C4-2B (cell line): Measurements from ENCODE around the gene IRF2BP2.

Source experiments
- H3K27ac ChIP-seq: fragments of 450-650 bp; 2 replicates; pipeline ENCODE4 v1.5.1; 2017
- ZFX ChIP-seq: fragments of 450-650 bp; IDR thresholded peaks from 2 replicates; pipeline ENCODE4 v1.6.1; 2017
- TF ChIP-seq, protein P1 (sequence below): fragments of 450-650 bp; conservative IDR thresholded peaks from 2 replicates; pipeline ENCODE4 v1.5.1; 2017; ENCODE audit warnings: mild to moderate bottlenecking

The IRF2BP2 gene

DNA sequence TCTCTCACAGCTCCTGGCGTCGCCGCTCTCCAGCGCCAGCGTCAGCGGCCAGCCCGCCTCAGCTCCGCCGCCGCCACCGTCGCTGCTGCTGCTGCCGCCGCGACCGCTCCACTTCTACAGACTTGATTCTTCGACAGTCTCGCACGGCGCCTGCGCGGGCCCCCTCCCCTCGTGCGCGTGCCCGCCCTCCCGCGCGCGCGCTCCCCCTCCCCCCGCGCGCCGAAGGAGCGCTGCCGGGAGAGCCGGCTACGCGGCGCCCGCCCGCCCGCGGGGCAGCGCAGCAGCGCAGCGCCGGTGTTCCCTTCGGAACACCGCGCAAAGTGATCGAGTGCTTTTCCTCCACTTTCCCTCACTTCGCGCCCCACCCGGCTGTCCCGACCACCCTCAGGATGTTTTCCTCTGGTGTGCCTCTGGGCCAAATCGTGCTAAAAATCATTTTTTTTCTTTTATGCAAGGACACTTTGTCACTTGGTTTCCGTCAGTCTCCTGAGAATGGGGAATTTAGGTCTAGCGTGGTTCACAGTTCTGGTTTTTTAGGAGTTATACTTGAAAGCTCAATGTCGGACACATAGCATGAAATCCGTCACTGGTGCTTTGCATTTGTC, at the start of gene IRF2BP2:
TSS of gene IRF2BP2 (minus strand) at position 118 of the 605 bp plus-strand sequence. CDS start 684 bp downstream, outside the sequence.
- H3K27ac ChIP-seq = peak within 1 kb of the TSS; percentile 98
- TF ChIP-seq, protein P1, sequence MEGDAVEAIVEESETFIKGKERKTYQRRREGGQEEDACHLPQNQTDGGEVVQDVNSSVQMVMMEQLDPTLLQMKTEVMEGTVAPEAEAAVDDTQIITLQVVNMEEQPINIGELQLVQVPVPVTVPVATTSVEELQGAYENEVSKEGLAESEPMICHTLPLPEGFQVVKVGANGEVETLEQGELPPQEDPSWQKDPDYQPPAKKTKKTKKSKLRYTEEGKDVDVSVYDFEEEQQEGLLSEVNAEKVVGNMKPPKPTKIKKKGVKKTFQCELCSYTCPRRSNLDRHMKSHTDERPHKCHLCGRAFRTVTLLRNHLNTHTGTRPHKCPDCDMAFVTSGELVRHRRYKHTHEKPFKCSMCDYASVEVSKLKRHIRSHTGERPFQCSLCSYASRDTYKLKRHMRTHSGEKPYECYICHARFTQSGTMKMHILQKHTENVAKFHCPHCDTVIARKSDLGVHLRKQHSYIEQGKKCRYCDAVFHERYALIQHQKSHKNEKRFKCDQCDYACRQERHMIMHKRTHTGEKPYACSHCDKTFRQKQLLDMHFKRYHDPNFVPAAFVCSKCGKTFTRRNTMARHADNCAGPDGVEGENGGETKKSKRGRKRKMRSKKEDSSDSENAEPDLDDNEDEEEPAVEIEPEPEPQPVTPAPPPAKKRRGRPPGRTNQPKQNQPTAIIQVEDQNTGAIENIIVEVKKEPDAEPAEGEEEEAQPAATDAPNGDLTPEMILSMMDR = no peak
- no peak for TF ChIP-seq ZFX

DNA sequence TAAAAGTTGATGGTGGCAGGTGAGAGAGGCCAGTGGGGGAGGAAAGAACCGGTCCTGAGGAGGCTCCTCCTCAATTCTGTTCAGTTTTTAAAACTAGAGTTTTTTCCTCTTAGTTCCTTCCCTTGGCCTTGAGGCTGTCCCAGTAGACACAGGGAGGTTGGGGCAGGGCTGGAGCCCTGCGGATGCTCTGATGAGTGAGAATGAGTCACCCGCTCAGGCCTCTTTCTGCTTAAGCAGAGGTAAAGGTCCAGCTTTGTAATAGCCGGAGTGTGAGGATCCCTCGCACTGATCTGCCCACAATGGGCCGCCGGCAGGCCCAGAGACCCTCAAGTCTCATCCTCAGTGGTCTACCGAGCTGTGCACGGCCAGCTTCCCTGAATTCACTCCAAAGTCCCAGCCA, 49.6 kb upstream of the IRF2BP2 start:
- no peak for TF ChIP-seq ZFX
- TF ChIP-seq, protein P1 = no peak
- H3K27ac ChIP-seq = no peak overlapping the region

DNA sequence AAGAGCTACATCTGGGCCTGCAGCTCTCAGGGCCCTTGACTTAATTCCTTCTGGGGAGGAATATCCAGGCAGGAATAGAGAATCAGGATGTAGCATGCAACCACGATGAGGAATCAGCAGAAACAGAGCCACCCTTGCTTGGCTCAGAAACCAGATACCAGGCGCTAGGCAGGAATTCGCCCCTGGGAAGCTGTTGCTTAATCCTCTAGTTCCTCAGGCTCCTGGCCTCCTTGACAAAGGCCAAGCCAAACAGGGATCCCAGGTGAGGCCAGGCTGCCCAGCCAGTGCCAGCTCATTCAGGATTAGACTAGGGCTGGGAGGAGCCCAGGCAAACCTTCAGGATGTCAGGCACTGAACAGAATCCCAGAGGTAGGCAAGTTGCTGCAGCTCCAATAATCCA, 48.2 kb upstream of the IRF2BP2 start:
- TF ChIP-seq, protein P1 = no peak
- TF ChIP-seq ZFX = no peak
- no peak overlapping the region for H3K27ac ChIP-seq

DNA sequence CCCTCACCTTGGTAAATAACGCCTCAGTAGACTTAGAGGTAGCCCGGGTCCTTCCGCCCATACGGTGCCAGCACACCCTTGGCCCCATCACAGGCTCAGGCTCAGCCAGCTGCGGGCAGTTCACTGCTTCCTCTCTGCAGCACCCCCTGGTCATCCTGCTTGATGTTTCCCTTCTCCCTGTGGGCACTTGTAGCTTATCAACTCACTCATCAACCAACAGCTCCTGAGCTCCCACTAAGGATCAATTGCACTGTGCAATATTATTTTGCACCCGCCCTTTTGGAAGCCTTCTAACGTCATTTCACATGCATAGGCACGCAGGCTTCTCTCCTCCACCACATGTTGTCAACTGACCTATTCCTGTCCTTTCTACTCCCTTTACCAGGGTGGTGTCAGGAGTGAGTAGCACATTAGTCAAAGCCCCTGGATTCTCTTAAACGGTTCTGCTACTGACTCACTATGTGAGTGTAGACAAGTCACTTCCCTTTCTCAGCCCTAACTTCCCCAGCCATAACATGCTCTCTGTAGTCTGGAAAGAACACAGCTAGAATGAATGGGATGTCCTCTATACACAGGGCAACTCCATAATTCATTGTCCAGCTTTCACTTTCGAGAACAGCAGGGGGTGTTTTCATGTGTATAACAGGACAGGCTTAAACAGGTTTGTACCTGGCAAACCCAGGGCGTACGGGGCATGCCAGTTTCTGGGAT, 47.1 kb upstream of the IRF2BP2 start:
- TF ChIP-seq, protein P1 = no peak
- TF ChIP-seq ZFX = no peak
- H3K27ac ChIP-seq = no peak overlapping the region

DNA sequence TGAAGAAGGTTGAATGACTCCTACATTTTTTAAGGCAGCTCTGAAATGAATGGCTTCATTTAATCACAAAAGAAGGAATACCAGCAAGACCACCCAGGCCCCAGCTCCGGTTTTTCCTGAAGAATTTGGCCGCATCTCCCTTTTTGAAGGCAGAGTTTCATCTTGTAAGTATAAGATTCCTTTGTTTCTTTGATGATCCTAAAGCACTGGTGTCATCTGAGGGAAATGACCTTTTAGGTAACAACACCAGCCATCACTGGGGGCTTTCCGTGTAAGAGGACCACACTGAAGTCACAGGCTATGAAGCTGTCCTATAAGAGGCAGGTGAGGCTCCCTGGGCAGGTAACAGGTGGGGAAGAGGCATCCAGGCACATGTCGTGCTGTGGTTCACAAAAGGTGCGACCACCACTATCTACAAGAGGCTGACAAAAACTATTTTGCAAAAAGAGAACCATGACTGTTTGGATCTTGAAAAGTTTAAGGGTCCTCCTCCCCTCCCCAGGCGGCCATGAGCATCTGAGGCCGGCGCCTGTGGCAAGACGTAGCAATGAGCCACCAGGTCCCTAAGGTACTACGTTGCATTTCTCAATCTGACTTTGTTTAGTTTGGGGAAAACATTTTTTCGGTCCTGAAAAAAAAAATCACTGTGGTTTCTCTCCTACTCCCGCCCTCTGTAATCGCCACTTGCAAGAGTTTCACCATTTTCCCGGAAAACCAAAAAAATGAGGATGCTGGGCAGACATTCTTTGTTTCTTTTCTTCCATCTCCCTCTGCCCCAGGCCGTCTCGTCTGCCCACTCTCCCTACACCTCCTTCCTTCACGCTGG, 46.3 kb upstream of the IRF2BP2 start:
- TF ChIP-seq, protein P1 = no peak
- no peak for TF ChIP-seq ZFX
- H3K27ac ChIP-seq = no peak overlapping the region

DNA sequence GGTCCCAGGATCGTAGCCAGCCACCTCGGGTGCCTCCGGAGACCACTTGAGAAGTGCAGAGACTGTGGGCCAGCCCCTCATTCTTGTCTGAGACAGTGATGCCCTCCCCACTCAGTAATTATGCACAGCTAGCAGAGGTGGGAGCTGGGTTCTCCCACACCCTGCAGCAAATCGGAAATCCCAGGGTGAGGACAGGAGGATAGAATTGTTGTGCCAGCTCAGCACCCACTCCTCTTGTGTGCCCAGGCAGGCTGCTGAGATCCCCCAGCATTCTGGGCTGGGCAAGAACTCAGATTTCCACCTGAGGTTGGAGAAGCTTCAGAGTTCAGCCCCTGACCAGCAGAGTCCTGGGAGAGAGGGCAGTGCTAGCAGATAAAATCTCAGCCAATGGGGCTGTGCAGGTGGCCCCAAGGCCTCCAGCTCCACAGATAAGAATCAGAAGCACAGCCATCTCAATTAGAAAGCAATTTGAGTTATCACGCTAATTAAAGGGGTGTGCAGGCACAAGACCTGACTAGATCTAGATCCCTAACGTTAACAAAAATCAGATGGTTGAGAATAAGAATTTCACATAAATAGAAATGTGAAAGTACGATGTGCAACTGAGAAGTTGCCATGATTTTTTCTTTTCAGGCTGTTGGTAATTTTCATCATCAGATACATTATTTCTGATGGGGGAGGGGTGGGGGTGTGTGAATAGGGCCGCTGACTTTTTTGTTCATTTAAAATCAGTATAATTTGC, 45.5 kb upstream of the IRF2BP2 start:
- H3K27ac ChIP-seq = no peak overlapping the region
- TF ChIP-seq, protein P1 = no peak
- no peak for TF ChIP-seq ZFX
